HCT116 (cell line): ENCODE measurements around the gene WDSUB1. TPM values are rescaled to one million over a fixed set of nuclear protein-coding genes. Genes with fewer than 3 reads are reported as not detected.

Source experiments
- ATAC-seq: fragments of 200-7000 bp; cut with Tn5 transposase; 2 replicates; pipeline ENCODE4 v1.9.1; 2020; ENCODE audit warnings: mild to moderate bottlenecking, moderate library complexity
- BruUV-seq: library from RNA; stranded (reverse); fragments of 400-500 nt; replicated peaks from 2 replicates; lab custom pipeline; 2021; lab: Mats Ljungman, UMichigan
- CTCF ChIA-PET: fragments of 300-600 bp; sonication (Branson Sonifier 250); formaldehyde crosslinking; loops from one replicate; lab custom pipeline; 2021; ENCODE audit warnings: antibody characterized with exemption; lab: Charles Lee
- POLR2A ChIA-PET: fragments of 300-600, 350-600 bp; sonication (Branson Sonifier 250); formaldehyde crosslinking; loops from one replicate; lab custom pipeline; 2021; ENCODE audit warnings: antibody characterized with exemption; lab: Charles Lee
- RAD21 ChIA-PET, 2 experiments: fragments of 300-600 bp; sonication (Branson Sonifier 250); formaldehyde crosslinking; loops; one replicate each; lab custom pipeline; 2023; ENCODE audit warnings: low total read pairs in 2 of 2; ENCODE audit not compliant: uncharacterized antibody in 2 of 2, unreplicated experiment in 2 of 2, low non-redundant PET in 1 of 2; lab: Charles Lee
- DNase-seq: peaks from one replicate; pipeline ENCODE4 v3.0.0-alpha.2; 2010; ENCODE audit warnings: low read depth, low spot score
- H2AFZ ChIP-seq: fragments of 200-600 bp; shearing (Covaris generic), sonication (generic); 2 replicates; pipeline ENCODE4 v1.6.1; 2017; ENCODE audit warnings: low read depth, mixed run types, mixed read lengths, antibody characterized with exemption, low read length; ENCODE audit not compliant: poor library complexity, severe bottlenecking
- H3K27ac ChIP-seq: 2 replicates; pipeline ENCODE4 v1.5.1; 2012; ENCODE audit warnings: low read depth, low read length
- H3K27me3 ChIP-seq: fragments of 200-600 bp; sonication (generic); 2 replicates; pipeline ENCODE4 v1.6.1; 2016; ENCODE audit warnings: mixed run types, low read length, mixed read lengths; ENCODE audit not compliant: insufficient read depth
- H3K36me3 ChIP-seq, 2 experiments: fragments of 200-500 bp in 1 of 2; fragments of 200-600 bp in 1 of 2; sonication (Bioruptor generic) in 1 of 2; sonication (generic) in 1 of 2; 2 replicates each; pipeline versions ENCODE4 v1.5.1 to v1.6.1; 2014 to 2016; ENCODE audit warnings: low read length in 2 of 2, inconsistent platforms in 1 of 2, mixed read lengths in 1 of 2, mixed run types in 1 of 2; ENCODE audit not compliant: insufficient read depth in 2 of 2, control insufficient read depth in 1 of 2
- H3K4me1 ChIP-seq, 2 experiments: fragments of 200-600 bp in 1 of 2; sonication (generic) in 1 of 2; 2 replicates each; pipeline versions ENCODE4 v1.5.1 to v1.6.1; 2012 to 2017; ENCODE audit warnings: low read length in 2 of 2, inconsistent platforms in 1 of 2, mild to moderate bottlenecking in 1 of 2, mixed read lengths in 1 of 2, mixed run types in 1 of 2, moderate library complexity in 1 of 2; ENCODE audit not compliant: insufficient read depth in 2 of 2, control insufficient read depth in 1 of 2
- H3K4me2 ChIP-seq: fragments of 200-600 bp; sonication (generic); 2 replicates; pipeline ENCODE4 v1.6.1; 2017; ENCODE audit warnings: mixed run types, low read length, mixed read lengths
- H3K4me3 ChIP-seq, 2 experiments: fragments of 200-600 bp in 1 of 2; sonication (generic) in 1 of 2; replicated peaks in 1 of 2; 2 replicates each; pipeline ENCODE4 v1.5.1; 2011 to 2016; ENCODE audit warnings: low read length in 2 of 2, control low read depth in 1 of 2, low read depth in 1 of 2, mild to moderate bottlenecking in 1 of 2, mixed read lengths in 1 of 2, mixed run types in 1 of 2
- H3K79me2 ChIP-seq: fragments of 200-600 bp; sonication (generic); 2 replicates; pipeline ENCODE4 v1.6.1; 2017; ENCODE audit warnings: mild to moderate bottlenecking, mixed run types, low read length, moderate library complexity, mixed read lengths; ENCODE audit not compliant: insufficient read depth
- H3K9ac ChIP-seq: fragments of 200-600 bp; sonication (generic); 2 replicates; pipeline ENCODE4 v1.6.1; 2016; ENCODE audit warnings: low read length, mixed read lengths
- H3K9me2 ChIP-seq: fragments of 200-600 bp; sonication (generic), shearing (Covaris generic); 2 replicates; pipeline ENCODE4 v1.6.1; 2017; ENCODE audit warnings: mixed run types, mild to moderate bottlenecking, moderate library complexity; ENCODE audit not compliant: insufficient read depth
- H3K9me3 ChIP-seq, 2 experiments: fragments of 200-500 bp in 1 of 2; fragments of 200-600 bp in 1 of 2; sonication (Bioruptor generic) in 1 of 2; sonication (generic) in 1 of 2; 2 replicates each; pipeline ENCODE4 v1.6.1; 2014 to 2017; ENCODE audit warnings: low read length in 2 of 2, mixed read lengths in 2 of 2, inconsistent platforms in 1 of 2, low read depth in 1 of 2, mild to moderate bottlenecking in 1 of 2, mixed run types in 1 of 2, moderate library complexity in 1 of 2; ENCODE audit not compliant: control insufficient read depth in 1 of 2, insufficient read depth in 1 of 2
- H4K20me1 ChIP-seq: fragments of 200-600 bp; sonication (generic), shearing (Covaris generic); 2 replicates; pipeline ENCODE4 v1.6.1; 2017; ENCODE audit warnings: mixed run types, mild to moderate bottlenecking, moderate library complexity; ENCODE audit not compliant: insufficient read depth
- SP1 ChIP-seq: IDR thresholded peaks from 2 replicates; pipeline ENCODE4 v1.6.1; 2012; ENCODE audit warnings: low read depth
- TCF7L2 ChIP-seq: IDR thresholded peaks from 2 replicates; pipeline ENCODE4 v1.7.0; 2011; ENCODE audit warnings: borderline replicate concordance, inconsistent platforms; ENCODE audit not compliant: insufficient read depth, insufficient read length; ENCODE audit errors: extremely low read depth
- intact Hi-C: fragments of 100-400 bp; cut with micrococcal nuclease; formaldehyde crosslinking; loops from 2 replicates; pipeline ENCODE4 v1.10.0; 2022
- total RNA-seq: library from RNA; stranded (reverse); gene quantifications from one replicate; pipeline ENCODE4 v1.2.1, GENCODE V29; 2021; ENCODE audit not compliant: unreplicated experiment
- TF ChIP-seq, protein P1 (sequence below): IDR thresholded peaks from 2 replicates; pipeline ENCODE4 v1.6.1; 2012
- TF ChIP-seq, protein P2 (sequence below), 3 experiments: fragments of 200-600 bp in 1 of 3; sonication (generic) in 1 of 3; IDR thresholded peaks in 2 of 3; conservative IDR thresholded peaks in 1 of 3; 2 replicates each; pipeline ENCODE4 v1.5.1; 2012 to 2017; ENCODE audit warnings: low read depth in 2 of 3, low read length in 2 of 3, antibody characterized with exemption in 1 of 3, borderline replicate concordance in 1 of 3, control low read depth in 1 of 3, mild to moderate bottlenecking in 1 of 3, mixed read lengths in 1 of 3, mixed run types in 1 of 3, moderate library complexity in 1 of 3; ENCODE audit not compliant: insufficient read depth in 1 of 3

WDSUB1 gene
- total RNA-seq, 1 experiment from 2014 or later, result 8.8 TPM

GRCh38 chr2:159297042-159297707 lies 10.7 kb upstream of the WDSUB1 start:
- Histone ChIP-seq H2AFZ (no peak overlapping the region), H4K20me1 (no peaks in the 10 kb centered on the region), H3K27ac (no peak overlapping the region), H3K27me3 (no peaks in the 10 kb centered on the region), H3K4me1 (no peaks in the 10 kb centered on the region), H3K9me3 (no peaks in the 10 kb centered on the region), H3K9ac (no peak overlapping the region), H3K9me2 (no peaks in the 10 kb centered on the region), H3K4me2 (no peak overlapping the region), H3K36me3 (no peaks in the 10 kb centered on the region), H3K79me2 (no peaks in the 10 kb centered on the region), H3K4me3 (no peak overlapping the region)
- ATAC-seq (no peak), DNase-seq (no peak)
- no TSS peak for BruUV-seq
- CTCF ChIA-PET, result no interaction called here
- no peak for TF ChIP-seq SP1
- TF ChIP-seq, protein P1, sequence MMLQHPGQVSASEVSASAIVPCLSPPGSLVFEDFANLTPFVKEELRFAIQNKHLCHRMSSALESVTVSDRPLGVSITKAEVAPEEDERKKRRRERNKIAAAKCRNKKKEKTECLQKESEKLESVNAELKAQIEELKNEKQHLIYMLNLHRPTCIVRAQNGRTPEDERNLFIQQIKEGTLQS, result no peak
- no peak for TF ChIP-seq TCF7L2
- intact Hi-C loops, result loop anchor here (10.0 kb wide), 1 partner anchor 418 kb away; the partner anchor contains the start of gene MARCHF7
- POLR2A ChIA-PET, result interaction anchor here (0.7 kb wide), 1 partner anchor 243 kb away, joined by 3 read pairs; no protein-coding TSS in a partner anchor
- RAD21 ChIA-PET, result no interaction called here

- no peaks in the 10 kb centered on the region for H3K27me3 ChIP-seq
- CTCF ChIA-PET, result no interaction called here
- no peaks in the 10 kb centered on the region for H4K20me1 ChIP-seq
- no peaks in the 10 kb centered on the region for H3K79me2 ChIP-seq
- H3K9me2 ChIP-seq, result no peaks in the 10 kb centered on the region
- RAD21 ChIA-PET, result no interaction called here
- H3K36me3 ChIP-seq, result no peaks in the 10 kb centered on the region
- no peak overlapping the region for H3K27ac ChIP-seq
- H3K4me3 ChIP-seq, result no peak overlapping the region
- no TSS peak for BruUV-seq
- intact Hi-C loops, result loop anchor here (10.0 kb wide), 1 partner anchor 423 kb away; the partner anchor contains the start of gene MARCHF7
- H3K4me2 ChIP-seq, result no peak overlapping the region
- no peaks in the 10 kb centered on the region for H3K9me3 ChIP-seq
- DNase-seq (no peak), ATAC-seq (no peak)
- H3K9ac ChIP-seq, result no peak overlapping the region
- POLR2A ChIA-PET, result no interaction called here
- TF ChIP-seq, protein P2, sequence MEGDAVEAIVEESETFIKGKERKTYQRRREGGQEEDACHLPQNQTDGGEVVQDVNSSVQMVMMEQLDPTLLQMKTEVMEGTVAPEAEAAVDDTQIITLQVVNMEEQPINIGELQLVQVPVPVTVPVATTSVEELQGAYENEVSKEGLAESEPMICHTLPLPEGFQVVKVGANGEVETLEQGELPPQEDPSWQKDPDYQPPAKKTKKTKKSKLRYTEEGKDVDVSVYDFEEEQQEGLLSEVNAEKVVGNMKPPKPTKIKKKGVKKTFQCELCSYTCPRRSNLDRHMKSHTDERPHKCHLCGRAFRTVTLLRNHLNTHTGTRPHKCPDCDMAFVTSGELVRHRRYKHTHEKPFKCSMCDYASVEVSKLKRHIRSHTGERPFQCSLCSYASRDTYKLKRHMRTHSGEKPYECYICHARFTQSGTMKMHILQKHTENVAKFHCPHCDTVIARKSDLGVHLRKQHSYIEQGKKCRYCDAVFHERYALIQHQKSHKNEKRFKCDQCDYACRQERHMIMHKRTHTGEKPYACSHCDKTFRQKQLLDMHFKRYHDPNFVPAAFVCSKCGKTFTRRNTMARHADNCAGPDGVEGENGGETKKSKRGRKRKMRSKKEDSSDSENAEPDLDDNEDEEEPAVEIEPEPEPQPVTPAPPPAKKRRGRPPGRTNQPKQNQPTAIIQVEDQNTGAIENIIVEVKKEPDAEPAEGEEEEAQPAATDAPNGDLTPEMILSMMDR (IDR thresholded peaks at IDR 0.05 in 2 of 3, conservative IDR thresholded peaks at IDR 0.05 in 1 of 3; ENCODE audit: borderline replicate concordance in 1 of 3, insufficient read depth in 1 of 3, low read depth in 2 of 3, low read length in 2 of 3), result no peak
- TF ChIP-seq SP1, result no peak
- H2AFZ ChIP-seq, result no peak overlapping the region
- H3K4me1 ChIP-seq, result peaks cover 7 to 15% of the 10 kb centered on the region in 2 experiments
These were observed 5.7 kb upstream of the WDSUB1 start for GRCh38 chr2:159292157-159292556.
